ENCODE data around the gene SETBP1. TPM values are rescaled to one million over a fixed set of nuclear protein-coding genes. Genes with fewer than 3 reads are reported as not detected.
A peak's percentile ranks its signal among the peaks of the same experiment; 100 is the strongest.

SETBP1 gene
- total and polyA plus RNA-seq, 2 of the 13 experiments (the other 11 are each of a cell fraction or from before 2014, with no cell fraction given), result 0.18 to 0.65 TPM

GRCh38 chr18:44771956-44772917 lies 91.5 kb downstream of the SETBP1 start (continued):
- no peak for TF ChIP-seq ZBTB34 (CRISPR knock-in tag; IDR thresholded peaks at IDR 0.05)
- no peak for TF ChIP-seq U2AF2 (IDR thresholded peaks at IDR 0.05; ENCODE audit: low read depth, low read length)
- TF ChIP-seq NKX3-1 (CRISPR knock-in tag; IDR thresholded peaks at IDR 0.05), result no peak
- no peak for TF ChIP-seq LRRFIP1 (CRISPR knock-in tag; conservative IDR thresholded peaks at IDR 0.05)
- no peak for TF ChIP-seq FOXM1 (CRISPR knock-in tag; IDR thresholded peaks at IDR 0.05)
- peak; percentile 81 to 86 for TF ChIP-seq NR2F1 (CRISPR knock-in tag; IDR thresholded peaks at IDR 0.05)
- TF ChIP-seq HNF1B (CRISPR knock-in tag; IDR thresholded peaks at IDR 0.05), result no peak
- TF ChIP-seq BRCA1 (CRISPR knock-in tag; IDR thresholded peaks at IDR 0.05), result no peak
- TF ChIP-seq FOXO1 (CRISPR knock-in tag; IDR thresholded peaks at IDR 0.05), result peak; percentile 58; the same call in 1 of the 2 replicates
- no peak for TF ChIP-seq KDM4B (CRISPR knock-in tag; IDR thresholded peaks at IDR 0.05)
- TF ChIP-seq NFIC (IDR thresholded peaks at IDR 0.05; ENCODE audit: low read length), result peak; percentile 43; the same call in 1 of the 2 replicates
- no peak for TF ChIP-seq XRCC5 (optimal IDR thresholded peaks at IDR 0.05; ENCODE audit: low read length)
- TF ChIP-seq RFX5 (IDR thresholded peaks at IDR 0.05; ENCODE audit: low read depth, low read length), result no peak
- TF ChIP-seq HCFC1 (IDR thresholded peaks at IDR 0.05; ENCODE audit: low read depth, low read length), result no peak
- no peak for TF ChIP-seq SMARCE1 (IDR thresholded peaks at IDR 0.05; ENCODE audit: borderline replicate concordance)
- TF ChIP-seq ZNF710 (CRISPR knock-in tag; IDR thresholded peaks at IDR 0.05; ENCODE audit: borderline replicate concordance), result peak; percentile 43; the same call in 1 of the 2 replicates
- no peak for TF ChIP-seq FOXK1 (CRISPR knock-in tag; IDR thresholded peaks at IDR 0.05; ENCODE audit: borderline replicate concordance, low read depth)
- no peak for TF ChIP-seq MYC (CRISPR knock-in tag; IDR thresholded peaks at IDR 0.05; ENCODE audit: borderline replicate concordance)
- TF ChIP-seq REPIN1 (CRISPR knock-in tag; IDR thresholded peaks at IDR 0.05; ENCODE audit: borderline replicate concordance, low read depth), result no peak
